NT2/D1 (cell line): ENCODE data around the gene AKNA.

Source experiments
- SUZ12 ChIP-seq: IDR thresholded peaks from 2 replicates; pipeline ENCODE4 v1.6.1; 2011; ENCODE audit not compliant: insufficient read length, insufficient read depth; ENCODE audit errors: extremely low read depth
- YY1 ChIP-seq: IDR thresholded peaks from 2 replicates; pipeline ENCODE4 v1.6.1; 2011; ENCODE audit not compliant: insufficient read length, insufficient read depth
- ZNF274 ChIP-seq: IDR thresholded peaks from 2 replicates; pipeline ENCODE4 v1.6.1; 2011; ENCODE audit warnings: mild to moderate bottlenecking, low read depth, low read length

- TF ChIP-seq YY1 (no peak), ZNF274 (no peak), SUZ12 (no peak)
Measured at GRCh38 chr9:114345493-114346065, 42.2 kb downstream of the AKNA start.
